ENCODE measurements around the gene EIF5A.
A peak's percentile ranks its signal among the peaks of the same experiment; 100 is the strongest.

Gene EIF5A

GRCh38 chr17:7285679-7286078 lies 21.7 kb upstream of the EIF5A start:
- DNase-seq = no peak

- DNase-seq = no peak
Measured at GRCh38 chr17:7289256-7290032, 18.0 kb upstream of the EIF5A start.

- no peak for DNase-seq
Measured at GRCh38 chr17:7290166-7290565, 17.3 kb upstream of the EIF5A start.

- no peak for DNase-seq
Measured at GRCh38 chr17:7290685-7291084, 16.7 kb upstream of the EIF5A start.

GRCh38 chr17:7292194-7292593 lies 15.2 kb upstream of the EIF5A start:
- DNase-seq = no peak

GRCh38 chr17:7292729-7293128 lies 14.7 kb upstream of the EIF5A start:
- DNase-seq = no peak

GRCh38 chr17:7293159-7293558 lies 14.3 kb upstream of the EIF5A start:
- no peak for DNase-seq

- peak; percentile 21 for DNase-seq
Measured at GRCh38 chr17:7293816-7294613, 13.4 kb upstream of the EIF5A start.

GRCh38 chr17:7294614-7295153 lies 12.7 kb upstream of the EIF5A start, which contains the start of gene YBX2:
Gene YBX2 (minus strand): TSS chr17:7294639. CDS start chr17:7294500, 139 bp downstream.
- DNase-seq = peak; percentile 75

- DNase-seq = peak; percentile 27
Measured at GRCh38 chr17:7295230-7296180, 11.9 kb upstream of the EIF5A start.

GRCh38 chr17:7296189-7296861 lies 11.1 kb upstream of the EIF5A start:
- peak; percentile 92 for DNase-seq

GRCh38 chr17:7304179-7304578 lies 3.2 kb upstream of the EIF5A start:
- no peak for DNase-seq

GRCh38 chr17:7307686-7308624 lies 527 bp downstream of the EIF5A start:
- DNase-seq = no peak

GRCh38 chr17:7308625-7309433 lies 1.4 kb downstream of the EIF5A start:
- peak; percentile 86 for DNase-seq

GRCh38 chr17:7309628-7310027 lies 2.2 kb downstream of the EIF5A start:
- no peak for DNase-seq

- no peak for DNase-seq
Measured at GRCh38 chr17:7311110-7311705, 3.8 kb downstream of the EIF5A start.

- DNase-seq = no peak
Measured at GRCh38 chr17:7312432-7313087, 5.1 kb downstream of the EIF5A start.

GRCh38 chr17:7313088-7313889 lies 5.9 kb downstream of the EIF5A start:
- no peak for DNase-seq
